ENCODE data around the gene ZDHHC14.
A peak's percentile ranks its signal among the peaks of the same experiment; 100 is the strongest.
"Not testable (repeated sequence)": the region's sequence is repeated elsewhere in the genome, so short reads cannot be mapped to it uniquely, and the experiment has no call there.

ZDHHC14 gene

GRCh38 chr6:157380779-157381561 is at the start of gene ZDHHC14:
TSS of gene ZDHHC14 (plus strand) at chr6:157381190.
- peak; percentile 94 for DNase-seq

DNA sequence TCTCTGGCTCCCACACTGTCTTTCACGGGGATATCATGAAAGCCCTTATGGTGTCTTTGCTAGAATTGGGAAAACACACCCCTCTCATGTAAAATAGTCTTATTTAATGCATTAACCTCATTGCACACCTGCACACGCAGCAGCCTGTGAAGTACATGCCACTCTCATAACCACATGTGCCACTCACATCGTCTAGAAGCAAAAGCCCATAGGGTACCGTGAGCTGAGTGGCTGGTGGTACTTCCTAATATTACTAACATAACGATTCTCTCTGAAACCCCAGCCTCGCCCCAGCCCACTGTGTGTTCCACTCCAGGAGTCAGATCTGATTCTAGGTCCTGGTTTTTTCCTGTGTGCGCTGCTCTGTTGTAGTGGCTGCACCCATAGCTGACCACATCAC is 48.2 kb upstream of the ZDHHC14 start:
- no peak for DNase-seq

DNA sequence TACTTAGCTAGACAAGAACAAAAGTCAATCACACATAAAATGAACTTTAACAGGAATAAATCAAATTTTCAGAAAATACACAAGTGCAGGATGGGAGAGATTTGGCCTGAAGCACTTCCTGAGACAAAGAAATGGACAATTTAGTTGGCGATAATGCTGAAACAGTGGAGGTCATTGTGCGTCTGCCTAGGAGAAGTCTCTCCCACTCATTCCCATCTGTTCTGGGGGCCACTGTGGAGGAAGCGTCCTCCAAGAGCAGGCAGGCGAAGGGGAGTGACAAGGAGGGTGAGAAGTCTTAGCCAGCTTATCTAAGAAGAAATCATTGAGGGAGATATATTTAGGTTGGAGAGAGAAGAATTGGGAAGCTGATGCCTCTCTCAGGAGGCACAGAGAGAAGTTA is 47.5 kb upstream of the ZDHHC14 start:
- no peak for DNase-seq

- no peak for DNase-seq
These were observed 47.0 kb upstream of the ZDHHC14 start for GRCh38 chr6:157333956-157334355.

- DNase-seq, result no peak
These were observed 45.2 kb upstream of the ZDHHC14 start for GRCh38 chr6:157335829-157336228.

DNA sequence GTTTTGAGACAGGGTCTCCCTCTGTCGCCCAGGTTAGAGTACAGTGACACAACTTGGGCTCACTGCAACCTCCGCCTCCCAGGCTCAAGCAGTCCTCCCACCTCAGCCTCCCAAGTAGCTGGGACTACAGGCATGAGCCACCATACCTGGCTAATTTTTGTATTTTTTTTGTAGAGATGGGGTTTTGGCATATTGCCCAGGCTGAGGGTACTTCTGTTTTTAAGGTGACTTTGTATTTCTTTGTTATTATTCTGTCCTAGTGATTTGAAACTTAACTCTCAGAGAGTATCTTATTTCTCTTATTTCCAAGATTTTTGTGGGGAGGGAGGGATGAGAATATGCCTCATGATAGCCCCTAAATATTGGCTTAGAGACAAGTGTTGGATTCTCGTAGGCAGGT is 43.7 kb upstream of the ZDHHC14 start:
- DNase-seq, result not testable (repeated sequence)

GRCh38 chr6:157337751-157338150 is 43.2 kb upstream of the ZDHHC14 start:
- no peak for DNase-seq

DNA sequence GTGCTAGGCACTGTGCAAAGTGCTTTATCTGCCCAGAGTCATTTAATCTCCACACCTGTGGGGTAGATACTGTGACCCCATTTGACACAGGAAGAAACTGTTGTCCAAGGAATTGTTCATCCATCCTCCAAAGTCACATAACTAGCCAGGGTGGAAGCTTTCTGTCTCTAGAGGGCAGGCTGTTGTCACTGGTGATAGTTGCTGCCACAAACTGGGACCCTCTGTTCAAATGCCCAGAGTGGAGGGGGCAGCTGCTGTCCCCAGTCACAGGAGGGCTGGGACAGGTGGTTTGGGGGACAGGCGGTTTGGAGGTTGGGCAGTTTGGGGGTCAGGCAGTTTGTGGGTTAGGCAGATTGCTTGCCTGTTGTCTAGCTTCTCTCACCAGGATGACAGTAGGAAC is 41.6 kb upstream of the ZDHHC14 start:
- DNase-seq, result no peak

- DNase-seq, result no peak
These were observed 37.3 kb upstream of the ZDHHC14 start for GRCh38 chr6:157343732-157344131.

DNA sequence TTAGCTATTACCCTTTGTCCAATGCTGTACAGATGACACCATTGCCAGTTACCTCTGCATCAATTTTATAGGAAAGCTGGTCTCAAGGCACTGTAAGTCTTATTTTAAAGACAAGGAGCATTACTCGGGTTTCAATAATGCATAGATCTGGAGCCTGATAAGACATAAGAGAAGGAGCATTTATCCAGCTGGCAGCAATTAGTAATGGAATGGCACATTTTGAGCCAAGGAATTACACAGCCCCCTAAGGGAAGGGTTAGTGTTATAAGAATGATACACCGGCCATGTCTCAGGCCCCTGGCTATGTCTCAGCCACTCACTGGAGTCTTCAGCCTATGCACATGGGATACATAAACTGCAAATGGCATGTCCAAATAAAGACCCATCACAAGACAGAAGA is 34.6 kb upstream of the ZDHHC14 start:
- no peak for DNase-seq

DNA sequence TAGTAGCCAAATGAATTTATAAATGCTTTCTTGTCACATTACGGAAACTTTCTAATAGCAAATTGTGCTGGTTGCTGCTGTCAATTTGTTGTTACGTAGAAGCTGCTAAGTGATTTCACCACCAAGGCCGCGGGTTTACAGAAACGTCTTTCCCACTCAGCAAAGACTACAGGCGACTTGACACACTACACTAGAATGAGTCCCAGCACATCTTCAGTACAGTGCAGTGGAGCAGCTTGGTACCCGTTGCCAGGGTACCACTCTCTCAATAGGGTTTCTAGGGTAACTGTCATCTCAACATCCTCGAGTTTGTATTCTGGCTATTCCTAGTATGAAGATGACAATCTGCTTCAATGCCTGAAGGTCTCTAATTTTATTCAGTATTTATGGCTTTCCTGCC is 22.7 kb upstream of the ZDHHC14 start:
- DNase-seq, result no peak

- no peak for DNase-seq
These were observed 19.1 kb upstream of the ZDHHC14 start for GRCh38 chr6:157361886-157362285.

DNA sequence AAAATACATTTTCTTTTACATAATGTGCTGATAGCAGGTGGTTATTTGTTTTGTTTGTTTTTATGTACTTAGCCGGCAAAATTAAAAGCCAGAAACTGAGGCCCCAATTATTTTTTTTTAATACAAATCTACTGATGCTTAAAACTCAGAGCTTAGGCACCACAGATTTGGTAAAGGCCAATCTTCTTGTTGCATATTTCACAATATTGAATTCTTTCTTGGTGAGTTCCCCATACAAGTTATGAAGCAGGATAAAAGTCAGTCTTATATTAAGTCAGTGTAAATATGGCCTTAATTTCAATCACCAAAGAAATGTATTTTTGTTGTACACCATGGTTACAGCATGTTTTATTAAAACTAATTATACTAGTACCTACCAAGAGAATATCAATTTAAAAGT is 16.3 kb upstream of the ZDHHC14 start:
- no peak for DNase-seq

DNA sequence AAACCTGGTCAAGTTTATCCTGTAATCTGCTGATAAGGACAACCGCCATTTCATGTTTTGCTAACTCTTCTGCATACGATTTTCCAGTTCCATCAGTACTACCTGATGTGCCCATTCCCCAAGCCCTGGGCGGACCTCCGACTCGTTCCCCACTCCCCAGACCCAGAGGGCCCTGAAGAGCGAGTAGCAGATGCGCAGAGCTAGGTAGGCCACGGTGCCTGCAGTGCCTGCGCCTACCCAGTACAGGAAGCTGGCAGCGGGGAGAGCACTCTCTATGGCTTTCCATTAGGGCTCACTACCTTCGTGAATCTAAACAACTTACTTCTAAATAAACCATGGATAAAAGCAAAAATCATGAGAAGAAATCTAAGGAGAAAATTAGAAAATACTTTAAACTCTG is 14.3 kb upstream of the ZDHHC14 start:
- no peak for DNase-seq

DNA sequence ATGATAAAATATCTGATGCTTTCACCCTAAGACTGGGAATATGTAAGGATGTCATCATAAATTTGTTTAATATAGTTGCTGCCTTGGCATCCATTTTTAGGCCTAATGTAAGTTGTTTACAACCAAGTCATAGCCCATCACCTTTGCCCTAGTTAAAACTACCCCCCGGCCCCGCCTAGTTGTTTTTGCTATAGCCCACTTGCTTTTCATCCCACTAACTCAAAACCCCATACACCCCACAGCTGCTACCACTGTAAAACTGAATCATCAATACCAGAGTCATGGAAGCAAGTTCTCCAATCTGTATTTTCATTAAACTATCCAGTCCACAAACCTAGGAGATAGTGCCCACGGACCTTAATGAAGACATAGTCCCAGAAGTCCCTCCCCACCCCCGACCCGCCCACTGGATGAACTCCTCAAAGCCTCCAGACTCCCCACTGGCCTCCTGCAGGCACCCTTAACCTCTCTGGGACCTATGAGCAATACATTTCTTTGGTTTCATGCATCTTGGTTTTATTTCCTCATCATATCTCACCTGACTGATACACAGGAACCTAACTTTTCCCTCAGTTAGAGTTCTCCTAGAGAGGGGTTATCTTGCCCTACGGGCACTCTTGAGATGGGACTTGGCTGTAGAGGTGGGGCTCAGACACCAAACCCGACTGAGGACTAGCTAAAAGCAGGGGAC is 12.5 kb upstream of the ZDHHC14 start:
- DNase-seq, result no peak

- no peak for DNase-seq
These were observed 10.2 kb upstream of the ZDHHC14 start for GRCh38 chr6:157370755-157371154.

GRCh38 chr6:157372501-157373280 is 8.3 kb upstream of the ZDHHC14 start:
- DNase-seq, result no peak

DNA sequence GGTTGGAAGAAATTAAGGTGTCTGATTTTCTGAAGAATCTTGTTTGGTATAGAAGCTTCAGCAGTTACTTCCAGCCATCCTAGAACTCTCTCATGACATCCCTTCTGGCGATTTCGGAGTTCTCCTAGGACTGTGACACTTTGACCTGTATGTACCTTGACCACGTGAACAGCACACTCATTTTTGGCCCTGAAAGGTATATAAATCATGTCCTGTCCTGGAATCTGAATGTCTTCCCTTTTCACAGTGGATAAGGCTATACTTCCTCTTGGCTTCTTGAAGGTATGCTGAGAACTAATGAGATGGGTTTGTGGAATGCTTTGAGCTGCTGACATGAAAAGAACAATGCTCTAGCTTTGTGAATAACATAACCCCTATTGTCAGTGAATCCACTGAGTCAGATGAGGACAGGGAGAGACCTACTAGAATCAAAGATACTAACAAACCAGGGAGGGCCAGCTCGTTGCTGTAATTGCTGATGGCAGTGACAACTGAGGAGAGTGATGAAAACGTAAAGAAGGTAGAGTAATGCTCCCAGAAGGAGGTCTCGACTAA is 6.0 kb upstream of the ZDHHC14 start:
- DNase-seq, result no peak

GRCh38 chr6:157376241-157376640 is 4.7 kb upstream of the ZDHHC14 start:
- DNase-seq, result no peak

DNA sequence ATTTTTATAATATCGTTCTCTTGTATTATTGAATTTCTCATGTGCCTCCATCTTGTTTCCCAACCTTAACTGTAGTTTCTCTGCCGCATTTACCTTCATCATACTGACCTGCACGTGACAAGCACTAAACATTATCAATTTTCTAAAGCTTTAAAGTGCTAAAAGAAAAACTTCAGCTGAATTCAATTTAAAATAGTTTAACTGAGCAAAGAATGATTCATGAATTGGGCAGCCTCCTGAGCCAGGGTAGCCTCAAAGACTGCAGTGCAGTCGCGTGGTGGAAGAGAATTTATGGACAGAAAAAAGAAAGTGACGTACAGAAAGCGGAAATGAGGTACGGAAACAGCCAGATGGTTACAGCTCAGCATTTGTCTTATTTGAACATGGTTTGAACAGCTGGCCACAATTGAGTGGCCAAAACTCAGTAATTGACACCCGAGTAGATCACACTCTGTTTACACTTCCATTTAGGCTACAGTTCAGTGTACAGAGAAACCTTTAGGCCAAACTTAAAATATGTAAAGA is 4.2 kb upstream of the ZDHHC14 start:
- no peak for DNase-seq

DNA sequence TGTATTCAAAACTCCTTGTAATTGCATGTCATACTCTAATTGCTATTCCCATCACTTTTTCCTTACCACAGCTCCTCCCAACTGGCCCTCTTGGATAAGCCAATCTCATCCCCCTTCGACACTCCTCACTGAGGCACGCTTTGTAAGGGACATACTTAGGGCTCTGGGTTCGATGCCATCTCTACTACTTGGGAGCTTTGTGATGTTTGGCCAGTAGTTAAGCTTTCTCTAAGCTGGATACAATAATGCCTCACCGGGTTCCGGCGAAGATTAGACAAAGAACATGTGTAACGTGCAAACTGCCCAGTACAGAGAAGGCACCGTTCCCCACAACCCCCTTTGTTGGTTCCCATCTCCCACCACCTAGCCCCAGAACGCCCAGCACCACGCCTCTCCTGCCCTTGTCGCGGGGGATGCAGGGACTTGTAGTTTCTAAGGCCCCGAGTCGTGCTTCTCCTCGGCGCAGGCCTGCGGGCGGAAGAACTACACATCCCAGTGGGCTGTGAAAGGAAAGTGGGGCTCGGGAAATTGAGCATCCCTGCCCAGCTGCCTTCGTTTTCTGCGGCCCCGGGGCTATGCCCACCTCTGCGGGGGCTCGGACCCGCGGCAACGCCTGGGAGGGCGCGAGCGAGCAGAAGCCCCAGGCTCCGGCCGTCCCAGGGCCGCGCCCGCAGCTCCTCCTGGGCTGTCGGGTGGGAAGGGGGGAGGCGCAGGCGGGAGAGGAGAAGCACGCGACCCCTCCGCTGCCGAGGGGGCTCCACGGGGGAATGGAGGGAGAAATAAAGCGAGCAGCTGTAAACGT is 1.1 kb upstream of the ZDHHC14 start:
- DNase-seq, result peak; percentile 95

DNA sequence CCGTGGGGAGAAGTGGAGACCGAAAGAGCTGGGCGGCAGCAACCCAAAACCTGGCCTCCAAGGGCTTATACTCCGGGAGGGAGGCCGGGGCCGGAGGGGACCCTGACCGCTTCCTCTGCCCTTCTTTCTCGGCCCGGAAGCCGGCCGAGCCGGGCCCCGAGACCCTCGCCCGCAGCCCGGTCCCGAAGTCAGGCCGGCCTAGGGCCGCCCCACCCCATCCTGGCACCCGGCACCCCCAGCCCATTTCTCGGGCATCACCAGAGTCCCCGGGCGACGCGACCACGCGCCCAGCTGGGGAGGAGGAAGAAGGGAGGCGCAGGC is 572 bp upstream of the ZDHHC14 start:
- DNase-seq, result no peak
